Duodenal mucosa (tissue), 2 donors: ENCODE data around the gene CEP76.
A peak's percentile ranks its signal among the peaks of the same experiment; 100 is the strongest.

Source experiments
- H3K27ac ChIP-seq: one replicate; pipeline ENCODE4 v1.7.0; 2013; ENCODE audit warnings: low read depth, low read length
- H3K27me3 ChIP-seq, 2 donors: one replicate each; pipeline ENCODE4 v1.7.0; 2013; ENCODE audit warnings: low read length in 2 of 2, control low read depth in 1 of 2; ENCODE audit not compliant: insufficient read depth in 2 of 2, control insufficient read depth in 1 of 2
- H3K36me3 ChIP-seq, 2 donors: one replicate each; pipeline ENCODE4 v1.7.0; 2013; ENCODE audit warnings: low read length in 2 of 2, control low read depth in 1 of 2; ENCODE audit not compliant: insufficient read depth in 2 of 2, control insufficient read depth in 1 of 2
- H3K4me1 ChIP-seq, 2 donors: one replicate each; pipeline ENCODE4 v1.7.0; 2013; ENCODE audit warnings: low read length in 2 of 2, control low read depth in 1 of 2; ENCODE audit not compliant: insufficient read depth in 2 of 2, control insufficient read depth in 1 of 2
- H3K4me3 ChIP-seq, 2 donors: one replicate each; pipeline ENCODE4 v1.7.0; 2013; ENCODE audit warnings: low read length in 2 of 2, low read depth in 1 of 2
- H3K9ac ChIP-seq, 2 donors: one replicate each; pipeline ENCODE4 v1.7.0; 2013; ENCODE audit warnings: low read length in 2 of 2, low read depth in 1 of 2
- H3K9me3 ChIP-seq, 2 donors: one replicate each; pipeline ENCODE4 v1.7.0; 2013; ENCODE audit warnings: low read length in 2 of 2, control low read depth in 1 of 2; ENCODE audit not compliant: control insufficient read depth in 1 of 2

CEP76 gene, protein sequence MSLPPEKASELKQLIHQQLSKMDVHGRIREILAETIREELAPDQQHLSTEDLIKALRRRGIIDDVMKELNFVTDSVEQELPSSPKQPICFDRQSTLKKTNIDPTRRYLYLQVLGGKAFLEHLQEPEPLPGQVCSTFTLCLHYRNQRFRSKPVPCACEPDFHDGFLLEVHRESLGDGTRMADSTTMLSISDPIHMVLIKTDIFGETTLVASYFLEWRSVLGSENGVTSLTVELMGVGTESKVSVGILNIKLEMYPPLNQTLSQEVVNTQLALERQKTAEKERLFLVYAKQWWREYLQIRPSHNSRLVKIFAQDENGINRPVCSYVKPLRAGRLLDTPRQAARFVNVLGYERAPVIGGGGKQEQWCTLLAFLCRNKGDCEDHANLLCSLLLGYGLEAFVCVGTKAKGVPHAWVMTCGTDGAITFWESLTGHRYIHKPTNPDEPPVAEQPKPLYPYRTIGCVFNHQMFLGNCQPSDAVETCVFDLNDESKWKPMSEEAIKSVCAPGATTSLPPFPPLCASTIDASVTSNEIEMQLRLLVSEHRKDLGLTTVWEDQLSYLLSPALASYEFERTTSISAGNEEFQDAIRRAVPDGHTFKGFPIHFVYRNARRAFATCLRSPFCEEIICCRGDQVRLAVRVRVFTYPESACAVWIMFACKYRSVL

DNA sequence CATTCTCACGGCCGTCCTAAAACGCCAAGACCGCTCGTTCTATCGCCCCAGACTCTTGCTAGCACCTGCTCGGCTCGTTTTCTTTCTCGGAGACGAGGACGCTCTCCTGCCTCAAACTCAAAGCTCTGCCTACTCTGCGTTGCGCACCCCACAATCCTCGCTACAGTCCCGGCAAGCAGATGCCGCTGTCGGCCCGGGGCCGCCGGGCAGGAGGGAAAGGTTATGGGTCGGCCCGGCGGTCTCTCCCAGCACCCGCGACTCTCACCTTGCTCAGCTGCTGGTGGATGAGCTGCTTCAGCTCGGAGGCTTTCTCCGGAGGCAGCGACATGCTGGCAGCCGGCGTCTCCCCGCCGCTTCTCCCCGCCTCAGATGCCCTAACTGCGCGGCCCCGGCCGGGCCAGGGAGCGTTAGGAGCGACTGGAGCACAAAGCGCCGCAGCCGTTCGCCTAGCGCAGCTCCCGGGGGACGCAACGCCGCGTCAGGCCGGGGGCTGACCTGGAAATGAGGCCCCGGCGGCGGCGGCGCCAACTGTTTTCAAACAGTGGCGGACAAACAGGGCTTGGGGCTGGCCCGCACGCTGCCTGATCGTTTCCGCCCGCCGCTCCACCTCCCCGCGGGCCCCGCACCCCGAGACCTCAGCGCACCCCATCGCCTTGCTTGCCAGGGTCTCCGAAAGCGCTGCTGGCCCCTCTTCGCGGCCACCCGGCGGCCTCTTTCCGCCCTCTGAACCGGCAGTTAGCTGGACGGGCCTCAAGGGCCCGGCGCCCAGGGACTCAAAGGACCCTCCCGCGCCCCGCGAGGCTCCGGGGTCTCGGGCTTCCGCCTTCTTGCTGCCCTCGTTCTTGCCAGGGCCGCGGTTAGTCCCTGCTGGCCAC, at the start of gene CEP76, which contains the start of gene PSMG2:
CEP76 (minus strand) TSS at position 503 of the 875 bp plus-strand sequence; CDS start at position 328, 175 bp downstream.
PSMG2 (plus strand) TSS at position 822 of the 875 bp plus-strand sequence. CDS start 66 bp downstream, outside the sequence.
- H3K4me1 ChIP-seq = peaks cover 23 to 28% of the 10 kb centered on the region in 2 donors
- H3K36me3 ChIP-seq = peaks cover 4 to 15% of the 10 kb centered on the region in 2 donors
- no peaks in the 10 kb centered on the region for H3K27me3 ChIP-seq
- H3K9me3 ChIP-seq = no peaks in the 10 kb centered on the region
- peak within 1 kb of the TSS; percentile 94 to 98 for H3K4me3 ChIP-seq
- peak within 1 kb of the TSS; percentile 90 for H3K9ac ChIP-seq
- H3K27ac ChIP-seq = peak within 1 kb of the TSS; percentile 97

DNA sequence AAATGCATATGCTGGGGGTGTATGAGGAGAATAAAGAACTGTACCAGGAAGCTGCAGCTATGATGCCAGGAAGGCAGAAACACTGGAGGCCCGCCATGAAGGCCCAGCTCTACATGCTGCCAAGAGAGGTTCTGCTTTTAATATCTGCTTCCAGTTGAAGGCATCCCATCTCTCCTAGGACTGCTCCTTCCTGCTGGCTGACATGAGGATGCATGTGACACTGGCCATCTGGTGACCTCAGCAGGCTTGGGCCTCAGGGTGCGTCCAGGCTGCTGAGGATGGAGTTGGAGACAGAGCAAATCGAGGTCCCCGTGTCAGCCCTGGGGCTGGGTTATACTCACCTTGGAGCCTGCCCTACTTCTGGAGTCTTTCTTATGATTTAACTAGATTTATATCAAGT, 49.4 kb upstream of the CEP76 start:
- Histone ChIP-seq H3K4me3 (no peak overlapping the region), H3K9ac (no peak overlapping the region), H3K9me3 (no peaks in the 10 kb centered on the region)

DNA sequence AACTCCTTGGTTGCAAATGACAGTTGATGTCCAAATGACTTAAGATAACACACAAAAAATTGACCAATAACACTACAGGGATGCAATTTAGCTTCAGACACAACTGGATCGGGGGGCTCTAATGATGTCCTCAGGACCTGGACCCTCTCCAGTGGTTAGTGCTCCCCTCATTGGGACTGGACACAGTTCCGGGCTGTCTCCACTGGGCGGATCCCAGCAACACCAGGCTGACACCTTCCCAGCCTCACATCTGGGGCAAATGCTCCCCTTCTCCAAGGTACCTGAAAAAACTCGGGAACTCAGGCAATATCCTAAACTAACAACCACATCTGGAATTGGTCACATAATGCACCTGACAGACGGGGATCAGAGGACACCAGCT, 49.0 kb upstream of the CEP76 start:
- Histone ChIP-seq H3K4me1 (no peaks in the 10 kb centered on the region), H3K27ac (no peak overlapping the region)

More for the DNA sequence above, 49.4 kb upstream of the CEP76 start:
- H3K4me1 ChIP-seq = no peaks in the 10 kb centered on the region
- H3K36me3 ChIP-seq = no peaks in the 10 kb centered on the region
- no peaks in the 10 kb centered on the region for H3K27me3 ChIP-seq
- H3K27ac ChIP-seq = no peak overlapping the region

DNA sequence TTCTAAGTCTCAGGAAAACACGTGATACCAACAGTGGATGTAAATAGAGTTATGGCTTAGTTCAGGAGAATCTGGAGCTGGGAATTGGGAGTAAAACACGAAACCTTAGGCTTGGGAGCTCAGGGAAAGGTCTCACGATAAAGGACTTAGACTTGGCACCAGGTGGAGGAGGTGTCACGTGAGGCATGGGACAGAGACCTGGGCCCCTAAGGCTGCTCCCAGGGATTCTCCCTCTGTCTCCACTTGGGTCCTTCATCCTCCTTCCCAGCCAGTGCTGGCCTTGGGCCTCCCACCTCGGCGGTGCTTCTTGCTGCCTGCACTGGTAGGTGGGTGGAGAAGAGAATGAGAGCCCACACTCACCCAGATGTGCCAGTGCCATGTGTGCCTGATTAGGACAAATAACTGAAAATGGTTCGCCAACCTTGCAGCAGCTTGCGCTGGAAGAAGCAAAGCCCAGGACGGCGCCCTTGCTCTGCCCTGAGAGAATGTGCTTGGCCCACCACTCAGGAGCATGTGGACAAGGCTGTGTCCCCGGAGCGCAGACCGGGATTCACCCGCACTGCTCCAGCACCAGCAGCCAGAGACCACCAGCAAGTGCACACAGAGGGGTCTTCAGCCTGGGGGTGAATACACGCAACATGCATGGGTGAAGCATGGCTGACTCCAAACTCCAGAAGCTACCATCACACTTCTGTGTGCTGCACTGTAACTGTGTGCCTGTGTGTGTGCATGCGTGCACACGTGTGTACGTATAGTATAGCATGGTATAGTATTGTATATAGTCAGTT, 48.4 kb upstream of the CEP76 start:
- Histone ChIP-seq H3K9ac (no peak overlapping the region), H3K9me3 (no peaks in the 10 kb centered on the region), H3K4me1 (no peaks in the 10 kb centered on the region), H3K27ac (no peak overlapping the region), H3K4me3 (no peak overlapping the region), H3K27me3 (no peaks in the 10 kb centered on the region), H3K36me3 (no peaks in the 10 kb centered on the region)

More for the DNA sequence above, 49.0 kb upstream of the CEP76 start:
- Histone ChIP-seq H3K36me3 (no peaks in the 10 kb centered on the region), H3K9ac (no peak overlapping the region), H3K4me3 (no peak overlapping the region), H3K9me3 (no peaks in the 10 kb centered on the region), H3K27me3 (no peaks in the 10 kb centered on the region)

DNA sequence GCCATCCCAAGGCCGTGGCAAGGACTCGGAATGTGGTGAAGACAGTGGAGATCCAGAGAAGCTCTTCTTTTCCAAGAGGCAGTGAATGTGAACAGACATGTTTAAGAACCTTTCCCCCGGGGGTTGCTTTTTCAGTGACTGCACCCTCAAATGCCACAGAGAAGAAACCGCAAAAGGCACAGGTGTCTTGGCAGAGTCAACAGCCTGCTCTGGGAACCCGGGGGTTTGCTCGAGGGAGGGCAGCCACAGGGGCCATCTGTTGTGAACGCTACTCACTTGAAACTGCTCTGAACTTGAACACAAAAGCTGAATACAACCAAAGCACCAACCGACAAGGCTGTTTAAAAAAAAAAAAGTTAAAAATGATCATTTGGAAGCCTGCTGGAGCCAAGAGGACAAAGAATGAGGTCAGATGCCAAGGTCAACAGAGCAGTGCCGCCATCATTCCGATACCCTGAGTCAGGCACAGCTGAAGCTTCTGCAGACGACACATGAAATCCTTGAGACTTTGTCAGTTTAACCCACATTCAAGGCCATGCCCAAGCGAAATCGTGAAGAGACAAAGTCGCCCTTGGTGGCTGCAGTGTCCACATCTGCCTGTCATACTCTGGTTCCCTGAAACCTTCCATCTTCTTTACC, 47.7 kb upstream of the CEP76 start:
- H3K36me3 ChIP-seq = no peaks in the 10 kb centered on the region
- H3K4me1 ChIP-seq = no peaks in the 10 kb centered on the region
- H3K9ac ChIP-seq = no peak overlapping the region
- no peaks in the 10 kb centered on the region for H3K9me3 ChIP-seq
- no peaks in the 10 kb centered on the region for H3K27me3 ChIP-seq
- H3K4me3 ChIP-seq = no peak overlapping the region
- no peak overlapping the region for H3K27ac ChIP-seq

DNA sequence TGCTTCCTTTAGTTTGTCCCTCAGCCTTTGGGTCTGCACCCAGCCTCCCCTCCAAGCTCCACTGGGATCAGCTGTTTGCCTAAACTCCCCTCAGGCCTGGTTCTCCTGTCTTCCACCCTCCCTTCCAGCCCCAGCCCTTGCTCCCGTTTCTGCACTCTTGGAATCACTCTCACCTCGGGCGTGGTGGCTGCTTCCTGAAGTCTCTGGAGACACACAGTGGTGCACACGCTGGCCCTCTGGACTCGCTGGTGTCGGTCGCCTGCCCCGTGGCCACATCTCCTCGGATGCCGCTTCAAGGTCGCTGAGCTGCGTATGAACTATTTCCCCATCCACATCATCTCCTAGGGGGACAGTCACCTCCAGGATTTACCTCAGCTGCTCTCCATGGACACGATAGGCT, 46.6 kb upstream of the CEP76 start:
- Histone ChIP-seq H3K9me3 (no peaks in the 10 kb centered on the region), H3K27me3 (no peaks in the 10 kb centered on the region), H3K27ac (no peak overlapping the region), H3K36me3 (no peaks in the 10 kb centered on the region), H3K4me3 (no peak overlapping the region), H3K9ac (no peak overlapping the region), H3K4me1 (no peaks in the 10 kb centered on the region)

DNA sequence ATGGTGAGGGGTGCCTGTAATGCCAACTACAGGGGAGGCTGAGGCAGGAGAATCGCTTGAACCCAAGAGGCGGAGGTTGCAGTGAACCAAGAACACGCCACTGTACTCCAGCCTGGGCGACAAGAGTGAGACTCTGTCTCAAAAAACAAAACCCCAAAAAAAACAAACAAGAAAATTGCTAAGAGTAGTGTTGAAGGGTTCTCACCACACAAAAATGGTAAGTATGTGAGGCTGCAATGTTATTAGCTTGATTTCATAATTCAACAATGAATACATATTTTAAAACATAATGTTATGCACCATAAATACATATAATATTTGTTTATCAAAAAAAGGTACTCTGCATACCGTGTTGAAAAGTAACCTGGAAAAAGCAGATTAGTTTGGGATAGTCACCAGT, 46.1 kb upstream of the CEP76 start:
- Histone ChIP-seq H3K27me3 (no peaks in the 10 kb centered on the region), H3K27ac (no peak overlapping the region), H3K9me3 (no peaks in the 10 kb centered on the region), H3K4me3 (no peak overlapping the region), H3K36me3 (no peaks in the 10 kb centered on the region), H3K9ac (no peak overlapping the region), H3K4me1 (no peaks in the 10 kb centered on the region)

DNA sequence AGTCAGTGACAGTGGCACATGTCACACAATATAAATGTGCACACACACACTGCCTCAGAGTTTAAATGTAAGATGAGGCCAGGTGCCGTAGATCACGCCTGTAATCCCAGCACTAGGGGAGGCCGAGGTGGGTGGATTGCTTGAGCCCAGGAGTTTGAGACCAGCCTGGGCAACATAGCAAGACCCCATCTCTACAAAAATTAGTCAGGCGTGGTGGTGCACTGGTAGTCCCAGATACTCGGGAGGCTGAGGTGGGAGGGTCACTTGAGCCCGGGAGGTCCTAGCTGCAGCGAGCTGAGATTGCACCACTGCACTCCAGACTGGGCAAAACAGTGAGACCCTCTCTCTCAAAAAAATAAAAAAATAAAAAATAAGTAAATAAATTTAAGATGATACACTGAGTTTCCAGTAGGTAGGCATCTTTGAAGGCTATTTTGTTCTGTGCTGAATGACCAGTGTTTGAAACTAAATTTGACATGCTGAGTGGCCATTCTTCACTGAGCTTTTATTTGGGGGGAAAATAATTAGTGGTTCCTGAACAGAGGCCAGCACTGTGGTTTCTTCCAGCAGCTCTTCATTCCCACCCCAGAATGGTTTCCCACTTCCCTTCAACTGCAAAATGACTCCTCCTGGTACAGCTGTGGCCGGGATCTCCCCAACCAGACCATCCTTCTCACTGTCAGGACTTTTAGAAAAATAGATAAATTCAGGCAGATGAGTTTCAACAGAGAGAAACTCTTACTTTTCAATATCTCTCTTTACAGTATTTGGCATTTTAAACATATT, 45.2 kb upstream of the CEP76 start:
- Histone ChIP-seq H3K4me3 (no peak overlapping the region), H3K9ac (no peak overlapping the region), H3K36me3 (no peaks in the 10 kb centered on the region), H3K4me1 (no peaks in the 10 kb centered on the region), H3K27ac (no peak overlapping the region), H3K9me3 (no peaks in the 10 kb centered on the region), H3K27me3 (no peaks in the 10 kb centered on the region)
